SK-N-SH (cell line): Measurements from ENCODE around the gene PRKN.

Experiments used
- CTCF ChIP-seq: fragments of 200-600 bp; sonication (generic); IDR thresholded peaks from 2 replicates; pipeline ENCODE4 v1.6.1; 2017; ENCODE audit warnings: antibody characterized with exemption, mild to moderate bottlenecking, moderate library complexity
- EP300 ChIP-seq, 2 experiments: IDR thresholded peaks; 2 replicates each; pipeline versions ENCODE4 v1.4.0 to v1.6.1; 2012; ENCODE audit warnings: borderline replicate concordance in 1 of 2, low read depth in 1 of 2, low read length in 1 of 2
- GABPA ChIP-seq: IDR thresholded peaks from 2 replicates; pipeline ENCODE4 v1.4.0; 2012; ENCODE audit warnings: low read depth, mild to moderate bottlenecking
- MAX ChIP-seq: IDR thresholded peaks from 2 replicates; pipeline ENCODE4 v1.4.0; 2012; ENCODE audit warnings: low read depth
- NRF1 ChIP-seq: IDR thresholded peaks from 2 replicates; pipeline ENCODE4 v1.6.1; 2012; ENCODE audit warnings: low read depth, mild to moderate bottlenecking, low read length
- PBX3 ChIP-seq: IDR thresholded peaks from 2 replicates; pipeline ENCODE4; 2012
- POLR2AphosphoS5 ChIP-seq: IDR thresholded peaks from 2 replicates; pipeline ENCODE4 v1.6.1; 2012; ENCODE audit warnings: low read depth, low read length
- RCOR1 ChIP-seq: fragments of 150-350 bp; IDR thresholded peaks from 2 replicates; pipeline ENCODE4 v1.6.1; 2017; ENCODE audit warnings: antibody characterized with exemption, low read length
- REST ChIP-seq: IDR thresholded peaks from 2 replicates; pipeline ENCODE4 v1.6.1; 2012; ENCODE audit warnings: mild to moderate bottlenecking, low read depth, low read length, moderate library complexity
- TAF1 ChIP-seq: IDR thresholded peaks from 2 replicates; pipeline ENCODE4 v1.6.1; 2012; ENCODE audit warnings: low read depth, mild to moderate bottlenecking, low read length, moderate library complexity, borderline replicate concordance
- YY1 ChIP-seq: IDR thresholded peaks from 2 replicates; pipeline ENCODE4 v1.4.0; 2012; ENCODE audit warnings: low read depth, mild to moderate bottlenecking

GRCh38 chr6:161961796-161962195 lies 765.8 kb downstream of the PRKN start:
- TF ChIP-seq REST (no peak), POLR2AphosphoS5 (no peak), EP300 (IDR thresholded peaks at IDR 0.05; ENCODE audit: borderline replicate concordance in 1 of 2, low read depth in 1 of 2, low read length in 1 of 2) (no peak), MAX (no peak), RCOR1 (no peak), CTCF (no peak), GABPA (no peak), YY1 (no peak), NRF1 (no peak), TAF1 (no peak), PBX3 (no peak)
